ENCODE data around the gene RIMBP2.

RIMBP2 gene

GRCh38 chr12:130683811-130684210, 32.3 kb downstream of the RIMBP2 start:
- no peak for DNase-seq (ENCODE audit: low spot score)

- no peak for DNase-seq (ENCODE audit: low spot score)
These were observed 33.0 kb downstream of the RIMBP2 start for GRCh38 chr12:130683080-130683479.

GRCh38 chr12:130680451-130680990, 35.6 kb downstream of the RIMBP2 start:
- no peak for DNase-seq (ENCODE audit: low spot score)

GRCh38 chr12:130677957-130678558, 38.0 kb downstream of the RIMBP2 start:
- DNase-seq (ENCODE audit: low spot score): no peak

- DNase-seq (ENCODE audit: low spot score): no peak
These were observed 40.3 kb downstream of the RIMBP2 start for GRCh38 chr12:130675791-130676190.

- no peak for DNase-seq (ENCODE audit: low spot score)
These were observed 41.0 kb downstream of the RIMBP2 start for GRCh38 chr12:130675121-130675520.

GRCh38 chr12:130674676-130675075, 41.4 kb downstream of the RIMBP2 start:
- DNase-seq (ENCODE audit: low spot score): no peak

- no peak for DNase-seq (ENCODE audit: low spot score)
These were observed 42.9 kb downstream of the RIMBP2 start for GRCh38 chr12:130673036-130673705.

- no peak for DNase-seq (ENCODE audit: low spot score)
These were observed 43.8 kb downstream of the RIMBP2 start for GRCh38 chr12:130672089-130672820.

GRCh38 chr12:130671556-130671955, 44.5 kb downstream of the RIMBP2 start:
- no peak for DNase-seq (ENCODE audit: low spot score)

GRCh38 chr12:130669797-130670196, 46.3 kb downstream of the RIMBP2 start:
- DNase-seq (ENCODE audit: low spot score): no peak

- no peak for DNase-seq (ENCODE audit: low spot score)
These were observed 46.9 kb downstream of the RIMBP2 start for GRCh38 chr12:130669205-130669557.

- DNase-seq (ENCODE audit: low spot score): no peak
These were observed 47.6 kb downstream of the RIMBP2 start for GRCh38 chr12:130668286-130669204.

- no peak for DNase-seq (ENCODE audit: low spot score)
These were observed 48.6 kb downstream of the RIMBP2 start for GRCh38 chr12:130667421-130667960.

- DNase-seq (ENCODE audit: low spot score): no peak
These were observed 49.5 kb downstream of the RIMBP2 start for GRCh38 chr12:130666645-130667044.

- DNase-seq (ENCODE audit: low spot score): no peak
These were observed 50.3 kb downstream of the RIMBP2 start for GRCh38 chr12:130665753-130666152.

- DNase-seq (ENCODE audit: low spot score): no peak
These were observed 51.3 kb downstream of the RIMBP2 start for GRCh38 chr12:130664772-130665171.

GRCh38 chr12:130664252-130664651, 51.8 kb downstream of the RIMBP2 start:
- no peak for DNase-seq (ENCODE audit: low spot score)

GRCh38 chr12:130663514-130663913, 52.6 kb downstream of the RIMBP2 start:
- no peak for DNase-seq (ENCODE audit: low spot score)

- no peak for DNase-seq (ENCODE audit: low spot score)
These were observed 54.4 kb downstream of the RIMBP2 start for GRCh38 chr12:130661486-130662255.

GRCh38 chr12:130661059-130661458, 55.0 kb downstream of the RIMBP2 start:
- DNase-seq (ENCODE audit: low spot score): no peak

Data from germinal center (tissue), 1 donor.